SK-N-SH (cell line): ENCODE results near the gene CHI3L2. TPM values are rescaled to one million over a fixed set of nuclear protein-coding genes. Genes with fewer than 3 reads are reported as not detected.

Source experiments
- CTCF ChIA-PET: fragments of 300-600, 350-600 bp; formaldehyde crosslinking; extraction: SDS; loops from one replicate; lab custom pipeline; 2021; lab: Yijun Ruan, JAX
- POLR2A ChIA-PET: fragments of 350-600 bp; sonication (Branson Sonifier 250); formaldehyde crosslinking; extraction: SDS; loops from one replicate; lab custom pipeline; 2020; ENCODE audit warnings: antibody characterized with exemption, inconsistent platforms; lab: Yijun Ruan, JAX
- DNase-seq: peaks from one replicate; pipeline ENCODE4 v3.0.0; 2012
- H2AFZ ChIP-seq: fragments of 200-600 bp; sonication (generic); 2 replicates; pipeline ENCODE4 v1.8.1; 2016; ENCODE audit warnings: antibody characterized with exemption, mild to moderate bottlenecking, low read depth
- H3F3A ChIP-seq: fragments of 200-600 bp; sonication (generic); replicated peaks from 2 replicates; pipeline ENCODE3; 2016; ENCODE audit warnings: antibody characterized with exemption, mild to moderate bottlenecking; ENCODE audit not compliant: insufficient read depth
- H3K27ac ChIP-seq, 2 experiments: fragments of 200-500 bp in 1 of 2; fragments of 200-600 bp in 1 of 2; sonication (Bioruptor generic) in 1 of 2; sonication (generic), shearing (Covaris generic) in 1 of 2; 2 replicates each; pipeline versions ENCODE4 v1.5.1 to v1.6.1; 2014 to 2016; ENCODE audit warnings: low read depth in 2 of 2, inconsistent platforms in 1 of 2, low read length in 1 of 2, mild to moderate bottlenecking in 1 of 2, mixed read lengths in 1 of 2
- H3K27me3 ChIP-seq: fragments of 200-600 bp; sonication (generic), shearing (Covaris generic); 2 replicates; pipeline ENCODE4 v1.6.1; 2016; ENCODE audit warnings: mixed run types; ENCODE audit not compliant: insufficient read depth
- H3K36me3 ChIP-seq, 2 experiments: fragments of 200-500 bp in 1 of 2; fragments of 200-600 bp in 1 of 2; sonication (Bioruptor generic) in 1 of 2; sonication (generic) in 1 of 2; replicated peaks in 1 of 2; 2 replicates each; pipeline versions ENCODE3 to v1.5.1; 2014 to 2016; ENCODE audit warnings: low read length in 1 of 2, mild to moderate bottlenecking in 1 of 2; ENCODE audit not compliant: insufficient read depth in 2 of 2, control insufficient read depth in 1 of 2
- H3K4me1 ChIP-seq, 2 experiments: fragments of 200-500 bp in 1 of 2; fragments of 200-600 bp in 1 of 2; sonication (Bioruptor generic) in 1 of 2; sonication (generic), shearing (Covaris generic) in 1 of 2; 2 replicates each; pipeline versions ENCODE4 v1.5.1 to v1.6.1; 2014 to 2016; ENCODE audit warnings: low read depth in 1 of 2, low read length in 1 of 2, mixed run types in 1 of 2; ENCODE audit not compliant: insufficient read depth in 2 of 2, control insufficient read depth in 1 of 2
- H3K4me2 ChIP-seq: fragments of 200-600 bp; sonication (generic), shearing (Covaris generic); 2 replicates; pipeline ENCODE4 v1.6.1; 2017; ENCODE audit warnings: mixed run types
- H3K4me3 ChIP-seq, 2 experiments: fragments of 200-500 bp in 1 of 2; fragments of 200-600 bp in 1 of 2; sonication (Bioruptor generic) in 1 of 2; sonication (generic), shearing (Covaris generic) in 1 of 2; 2 replicates each; pipeline versions ENCODE4 v1.5.1 to v1.8.1; 2014 to 2016; ENCODE audit warnings: low read depth in 2 of 2, inconsistent platforms in 1 of 2, low read length in 1 of 2, mild to moderate bottlenecking in 1 of 2, mixed read lengths in 1 of 2, moderate library complexity in 1 of 2
- H3K79me2 ChIP-seq: fragments of 200-600 bp; sonication (generic); 2 replicates; pipeline ENCODE4 v1.8.1; 2017; ENCODE audit warnings: mild to moderate bottlenecking; ENCODE audit not compliant: insufficient read depth
- H3K9ac ChIP-seq: fragments of 200-600 bp; sonication (generic); 2 replicates; pipeline ENCODE4 v1.6.1; 2017; ENCODE audit warnings: mixed run types
- H3K9me2 ChIP-seq: fragments of 200-600 bp; sonication (generic); 2 replicates; pipeline ENCODE4 v1.6.1; 2017; ENCODE audit warnings: mixed run types
- H3K9me3 ChIP-seq: fragments of 200-600 bp; sonication (generic); 2 replicates; pipeline ENCODE4 v1.6.1; 2017; ENCODE audit warnings: mixed run types, mild to moderate bottlenecking, moderate library complexity
- H4K20me1 ChIP-seq: fragments of 200-600 bp; sonication (generic); 2 replicates; pipeline ENCODE4 v1.6.1; 2017; ENCODE audit warnings: mild to moderate bottlenecking, mixed run types; ENCODE audit not compliant: insufficient read depth
- FOSL2 ChIP-seq: IDR thresholded peaks from 2 replicates; pipeline ENCODE4 v1.4.0; 2012; ENCODE audit warnings: low read depth, mild to moderate bottlenecking, moderate library complexity, borderline replicate concordance
- FOXJ3 ChIP-seq: sonication (generic); formaldehyde crosslinking; IDR thresholded peaks from 2 replicates; pipeline ENCODE4 v1.5.1; 2020; ENCODE audit warnings: mild to moderate bottlenecking, missing genetic modification reagents
- NFIC ChIP-seq: IDR thresholded peaks from 2 replicates; pipeline ENCODE4 v1.4.0; 2012; ENCODE audit warnings: borderline replicate concordance
- POLR2AphosphoS5 ChIP-seq: IDR thresholded peaks from 2 replicates; pipeline ENCODE4 v1.6.1; 2012; ENCODE audit warnings: low read depth, low read length
- RCOR1 ChIP-seq: fragments of 150-350 bp; IDR thresholded peaks from 2 replicates; pipeline ENCODE4 v1.6.1; 2017; ENCODE audit warnings: antibody characterized with exemption, low read length
- SMC3 ChIP-seq: IDR thresholded peaks from 2 replicates; pipeline ENCODE4 v1.6.1; 2012; ENCODE audit warnings: low read depth, low read length, improper control_type of control experiment
- TAF1 ChIP-seq: IDR thresholded peaks from 2 replicates; pipeline ENCODE4 v1.6.1; 2012; ENCODE audit warnings: low read depth, mild to moderate bottlenecking, low read length, moderate library complexity, borderline replicate concordance
- TEAD4 ChIP-seq: IDR thresholded peaks from 2 replicates; pipeline ENCODE4 v1.4.0; 2012; ENCODE audit warnings: mild to moderate bottlenecking, borderline replicate concordance; ENCODE audit not compliant: insufficient read depth
- YY1 ChIP-seq: IDR thresholded peaks from 2 replicates; pipeline ENCODE4 v1.4.0; 2012; ENCODE audit warnings: low read depth, mild to moderate bottlenecking
- WGBS: methylation state at CpG from one replicate; pipeline ENCODE4 v1.1.6; 2017; ENCODE audit warnings: low lambda C conversion rate; 5-methylcytosine and 5-hydroxymethylcytosine counted together
- polyA plus RNA-seq, 3 experiments: library from polyadenylated mRNA; depleted of rRNA; stranded (reverse); fragments of >200 nt; gene quantifications; 2 replicates each; pipeline ENCODE4 v1.2.3, GENCODE V29; 2012
- TF ChIP-seq, protein P1 (sequence below): fragments of 150-350 bp; IDR thresholded peaks from 2 replicates; pipeline ENCODE4 v1.6.1; 2017; ENCODE audit warnings: antibody characterized with exemption, low read length, low read depth, borderline replicate concordance
- TF ChIP-seq, protein P2 (sequence below): IDR thresholded peaks from 2 replicates; pipeline ENCODE4 v1.4.0; 2012; ENCODE audit warnings: low read depth, borderline replicate concordance
- TF ChIP-seq, protein P3 (sequence below): IDR thresholded peaks from 2 replicates; pipeline ENCODE4; 2012
- TF ChIP-seq, protein P4 (sequence below): fragments of 150-350 bp; IDR thresholded peaks from 2 replicates; pipeline ENCODE4 v1.6.1; 2016; ENCODE audit warnings: mild to moderate bottlenecking, low read depth, low read length
- TF ChIP-seq, protein P5 (sequence below): IDR thresholded peaks from 2 replicates; pipeline ENCODE4 v1.4.0; 2012; ENCODE audit warnings: low read depth, borderline replicate concordance
- TF ChIP-seq, protein P6 (sequence below): IDR thresholded peaks from 2 replicates; pipeline ENCODE4 v1.6.1; 2012; ENCODE audit warnings: mild to moderate bottlenecking, low read depth, low read length, moderate library complexity

Gene CHI3L2
- polyA plus RNA-seq, 1 of the 3 experiments (the other 2 are of a cell fraction) = 0.92 TPM

DNA sequence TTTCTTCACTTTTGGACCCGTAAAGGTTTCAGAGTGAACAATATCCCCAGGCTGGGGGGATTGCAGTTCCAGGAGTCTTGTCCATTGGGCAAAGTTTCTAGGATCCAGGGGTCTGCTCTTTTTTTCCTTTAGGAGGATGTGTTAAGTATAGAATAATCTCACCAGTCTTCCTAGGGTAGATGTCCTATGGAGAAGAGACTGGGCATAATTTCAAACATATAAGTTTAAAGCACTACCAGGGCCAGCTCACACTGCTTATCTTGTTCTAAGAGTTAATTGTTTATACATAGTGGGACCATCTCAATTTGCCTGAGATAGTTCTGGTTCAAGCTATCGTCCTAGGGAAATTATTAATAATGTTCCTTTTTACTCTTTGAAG, 1.2 kb downstream of the CHI3L2 start:
- Histone ChIP-seq H3K9me3 (no peaks in the 10 kb centered on the region), H3K27ac (peak overlapping the region in 1 of 2 experiments; percentile 86; a peak in 2 of 4 replicates), H4K20me1 (no peaks in the 10 kb centered on the region), H3K9me2 (no peaks in the 10 kb centered on the region), H3K4me1 (peaks cover 0 to 27% of the 10 kb centered on the region in 2 experiments; a peak in 2 of 4 replicates), H3K4me3 (0 out of 4 replicates have a peak overlapping the region, but pooled peaks of 1 of the 2 experiments have one; percentile 12), H3K9ac (peak overlapping the region; percentile 46; the same call in 1 of the 2 replicates), H2AFZ (no peak overlapping the region; the same call in 1 of the 2 replicates), H3K27me3 (no peaks in the 10 kb centered on the region), H3F3A (peaks cover 19% of the 10 kb centered on the region), H3K79me2 (no peaks in the 10 kb centered on the region), H3K36me3 (no peaks in the 10 kb centered on the region), H3K4me2 (peak overlapping the region; percentile 72)
- TF ChIP-seq POLR2AphosphoS5 (no peak), YY1 (0 out of 2 replicates have a peak, but pooled peaks have one; percentile 3), TEAD4 (no peak), RCOR1 (no peak)
- TF ChIP-seq, protein P1, sequence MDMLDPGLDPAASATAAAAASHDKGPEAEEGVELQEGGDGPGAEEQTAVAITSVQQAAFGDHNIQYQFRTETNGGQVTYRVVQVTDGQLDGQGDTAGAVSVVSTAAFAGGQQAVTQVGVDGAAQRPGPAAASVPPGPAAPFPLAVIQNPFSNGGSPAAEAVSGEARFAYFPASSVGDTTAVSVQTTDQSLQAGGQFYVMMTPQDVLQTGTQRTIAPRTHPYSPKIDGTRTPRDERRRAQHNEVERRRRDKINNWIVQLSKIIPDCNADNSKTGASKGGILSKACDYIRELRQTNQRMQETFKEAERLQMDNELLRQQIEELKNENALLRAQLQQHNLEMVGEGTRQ = no peak
- ChIA-PET POLR2A (no interaction called here), CTCF (interaction anchor here (1.2 to 1.4 kb wide), 2 partner anchors 171 to 198 kb away, joined by 4 read pairs; no protein-coding TSS in a partner anchor)
- 41% methylated on average over 2 of the region's 2 CpGs for WGBS
- DNase-seq = no peak

DNA sequence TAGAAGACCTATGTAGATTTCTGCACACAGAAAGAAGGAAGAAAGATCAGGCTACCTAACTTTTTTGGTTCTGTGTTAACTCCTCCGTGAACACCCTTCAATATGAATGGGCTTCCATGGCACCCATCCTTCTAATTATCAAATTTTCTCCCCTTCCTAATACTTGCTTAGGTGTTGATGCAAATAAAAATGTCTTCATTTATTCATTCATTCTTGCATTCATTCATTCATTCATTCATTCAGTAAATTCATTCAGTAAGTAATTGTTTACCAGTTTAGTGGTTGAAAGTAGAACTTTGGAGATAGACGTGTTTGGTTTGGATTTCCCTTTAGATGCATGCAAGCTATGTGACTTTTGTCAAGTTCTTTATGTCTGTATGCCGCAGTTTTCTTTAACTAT, 4.6 kb downstream of the CHI3L2 start:
- POLR2A ChIA-PET = no interaction called here
- TF ChIP-seq NFIC = no peak
- TF ChIP-seq, protein P2, sequence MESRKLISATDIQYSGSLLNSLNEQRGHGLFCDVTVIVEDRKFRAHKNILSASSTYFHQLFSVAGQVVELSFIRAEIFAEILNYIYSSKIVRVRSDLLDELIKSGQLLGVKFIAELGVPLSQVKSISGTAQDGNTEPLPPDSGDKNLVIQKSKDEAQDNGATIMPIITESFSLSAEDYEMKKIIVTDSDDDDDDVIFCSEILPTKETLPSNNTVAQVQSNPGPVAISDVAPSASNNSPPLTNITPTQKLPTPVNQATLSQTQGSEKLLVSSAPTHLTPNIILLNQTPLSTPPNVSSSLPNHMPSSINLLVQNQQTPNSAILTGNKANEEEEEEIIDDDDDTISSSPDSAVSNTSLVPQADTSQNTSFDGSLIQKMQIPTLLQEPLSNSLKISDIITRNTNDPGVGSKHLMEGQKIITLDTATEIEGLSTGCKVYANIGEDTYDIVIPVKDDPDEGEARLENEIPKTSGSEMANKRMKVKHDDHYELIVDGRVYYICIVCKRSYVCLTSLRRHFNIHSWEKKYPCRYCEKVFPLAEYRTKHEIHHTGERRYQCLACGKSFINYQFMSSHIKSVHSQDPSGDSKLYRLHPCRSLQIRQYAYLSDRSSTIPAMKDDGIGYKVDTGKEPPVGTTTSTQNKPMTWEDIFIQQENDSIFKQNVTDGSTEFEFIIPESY = no peak
- no peak for TF ChIP-seq FOSL2
- no peak for TF ChIP-seq FOXJ3 (CRISPR knock-in tag)
- TF ChIP-seq, protein P3, sequence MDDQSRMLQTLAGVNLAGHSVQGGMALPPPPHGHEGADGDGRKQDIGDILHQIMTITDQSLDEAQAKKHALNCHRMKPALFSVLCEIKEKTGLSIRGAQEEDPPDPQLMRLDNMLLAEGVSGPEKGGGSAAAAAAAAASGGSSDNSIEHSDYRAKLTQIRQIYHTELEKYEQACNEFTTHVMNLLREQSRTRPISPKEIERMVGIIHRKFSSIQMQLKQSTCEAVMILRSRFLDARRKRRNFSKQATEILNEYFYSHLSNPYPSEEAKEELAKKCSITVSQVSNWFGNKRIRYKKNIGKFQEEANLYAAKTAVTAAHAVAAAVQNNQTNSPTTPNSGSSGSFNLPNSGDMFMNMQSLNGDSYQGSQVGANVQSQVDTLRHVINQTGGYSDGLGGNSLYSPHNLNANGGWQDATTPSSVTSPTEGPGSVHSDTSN = no peak
- TF ChIP-seq TAF1 = no peak
- TF ChIP-seq, protein P4, sequence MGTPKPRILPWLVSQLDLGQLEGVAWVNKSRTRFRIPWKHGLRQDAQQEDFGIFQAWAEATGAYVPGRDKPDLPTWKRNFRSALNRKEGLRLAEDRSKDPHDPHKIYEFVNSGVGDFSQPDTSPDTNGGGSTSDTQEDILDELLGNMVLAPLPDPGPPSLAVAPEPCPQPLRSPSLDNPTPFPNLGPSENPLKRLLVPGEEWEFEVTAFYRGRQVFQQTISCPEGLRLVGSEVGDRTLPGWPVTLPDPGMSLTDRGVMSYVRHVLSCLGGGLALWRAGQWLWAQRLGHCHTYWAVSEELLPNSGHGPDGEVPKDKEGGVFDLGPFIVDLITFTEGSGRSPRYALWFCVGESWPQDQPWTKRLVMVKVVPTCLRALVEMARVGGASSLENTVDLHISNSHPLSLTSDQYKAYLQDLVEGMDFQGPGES = no peak
- TF ChIP-seq, protein P5, sequence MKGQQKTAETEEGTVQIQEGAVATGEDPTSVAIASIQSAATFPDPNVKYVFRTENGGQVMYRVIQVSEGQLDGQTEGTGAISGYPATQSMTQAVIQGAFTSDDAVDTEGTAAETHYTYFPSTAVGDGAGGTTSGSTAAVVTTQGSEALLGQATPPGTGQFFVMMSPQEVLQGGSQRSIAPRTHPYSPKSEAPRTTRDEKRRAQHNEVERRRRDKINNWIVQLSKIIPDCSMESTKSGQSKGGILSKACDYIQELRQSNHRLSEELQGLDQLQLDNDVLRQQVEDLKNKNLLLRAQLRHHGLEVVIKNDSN = no peak
- no peak for TF ChIP-seq SMC3
- TF ChIP-seq, protein P6, sequence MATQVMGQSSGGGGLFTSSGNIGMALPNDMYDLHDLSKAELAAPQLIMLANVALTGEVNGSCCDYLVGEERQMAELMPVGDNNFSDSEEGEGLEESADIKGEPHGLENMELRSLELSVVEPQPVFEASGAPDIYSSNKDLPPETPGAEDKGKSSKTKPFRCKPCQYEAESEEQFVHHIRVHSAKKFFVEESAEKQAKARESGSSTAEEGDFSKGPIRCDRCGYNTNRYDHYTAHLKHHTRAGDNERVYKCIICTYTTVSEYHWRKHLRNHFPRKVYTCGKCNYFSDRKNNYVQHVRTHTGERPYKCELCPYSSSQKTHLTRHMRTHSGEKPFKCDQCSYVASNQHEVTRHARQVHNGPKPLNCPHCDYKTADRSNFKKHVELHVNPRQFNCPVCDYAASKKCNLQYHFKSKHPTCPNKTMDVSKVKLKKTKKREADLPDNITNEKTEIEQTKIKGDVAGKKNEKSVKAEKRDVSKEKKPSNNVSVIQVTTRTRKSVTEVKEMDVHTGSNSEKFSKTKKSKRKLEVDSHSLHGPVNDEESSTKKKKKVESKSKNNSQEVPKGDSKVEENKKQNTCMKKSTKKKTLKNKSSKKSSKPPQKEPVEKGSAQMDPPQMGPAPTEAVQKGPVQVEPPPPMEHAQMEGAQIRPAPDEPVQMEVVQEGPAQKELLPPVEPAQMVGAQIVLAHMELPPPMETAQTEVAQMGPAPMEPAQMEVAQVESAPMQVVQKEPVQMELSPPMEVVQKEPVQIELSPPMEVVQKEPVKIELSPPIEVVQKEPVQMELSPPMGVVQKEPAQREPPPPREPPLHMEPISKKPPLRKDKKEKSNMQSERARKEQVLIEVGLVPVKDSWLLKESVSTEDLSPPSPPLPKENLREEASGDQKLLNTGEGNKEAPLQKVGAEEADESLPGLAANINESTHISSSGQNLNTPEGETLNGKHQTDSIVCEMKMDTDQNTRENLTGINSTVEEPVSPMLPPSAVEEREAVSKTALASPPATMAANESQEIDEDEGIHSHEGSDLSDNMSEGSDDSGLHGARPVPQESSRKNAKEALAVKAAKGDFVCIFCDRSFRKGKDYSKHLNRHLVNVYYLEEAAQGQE = no peak

More for the DNA sequence above, 4.6 kb downstream of the CHI3L2 start:
- Histone ChIP-seq H3K36me3 (no peaks in the 10 kb centered on the region), H3K9ac (no peak overlapping the region), H3K79me2 (no peaks in the 10 kb centered on the region), H2AFZ (no peak overlapping the region), H3F3A (peaks cover 26% of the 10 kb centered on the region), H3K4me3 (no peak overlapping the region), H3K9me2 (no peaks in the 10 kb centered on the region), H3K4me1 (peaks cover 0 to 37% of the 10 kb centered on the region in 2 experiments; a peak in 2 of 4 replicates), H3K27me3 (no peaks in the 10 kb centered on the region), H3K27ac (no peak overlapping the region), H3K4me2 (no peak overlapping the region), H3K9me3 (no peaks in the 10 kb centered on the region), H4K20me1 (no peaks in the 10 kb centered on the region)
- CTCF ChIA-PET = interaction anchor here (1.1 to 2.7 kb wide), 2 partner anchors 11 to 168 kb away, joined by 3 to 13 read pairs; no protein-coding TSS in a partner anchor
- DNase-seq = no peak
- WGBS = 73% methylated on average over 3 of the region's 3 CpGs
